Hematopoietic multipotent progenitor cell treated with erythropoietin and hydrocortisone succinate and interleukin-3 and kit ligand, for 8 days (in vitro differentiated cells): ENCODE data around the gene RAMP3.
"Not testable (repeated sequence)": the region's sequence is repeated elsewhere in the genome, so short reads cannot be mapped to it uniquely, and the experiment has no call there.

Source experiments
- DNase-seq: peaks from one replicate; pipeline ENCODE4 v3.0.0-alpha.2; 2015

Gene RAMP3

DNA sequence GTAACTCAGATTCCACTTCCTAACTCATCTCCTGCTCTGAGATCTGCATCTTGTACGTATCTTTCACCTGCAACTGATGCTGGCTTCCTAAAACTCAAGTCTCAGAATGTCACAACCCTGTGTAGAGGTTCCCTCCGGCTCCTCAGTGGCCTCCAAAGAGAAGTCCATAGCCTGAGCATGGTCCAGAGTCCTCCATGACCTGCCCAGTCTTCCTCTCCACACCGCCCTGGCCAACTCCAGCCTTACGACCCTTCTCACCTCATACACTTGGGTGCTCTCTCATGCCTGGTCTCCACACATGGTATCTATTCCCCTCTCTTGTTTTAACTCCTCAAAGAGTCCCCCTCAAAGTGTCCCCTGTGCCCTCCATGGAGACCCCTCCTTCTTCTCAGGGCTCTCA, 41.9 kb downstream of the RAMP3 start:
- no peak for DNase-seq

DNA sequence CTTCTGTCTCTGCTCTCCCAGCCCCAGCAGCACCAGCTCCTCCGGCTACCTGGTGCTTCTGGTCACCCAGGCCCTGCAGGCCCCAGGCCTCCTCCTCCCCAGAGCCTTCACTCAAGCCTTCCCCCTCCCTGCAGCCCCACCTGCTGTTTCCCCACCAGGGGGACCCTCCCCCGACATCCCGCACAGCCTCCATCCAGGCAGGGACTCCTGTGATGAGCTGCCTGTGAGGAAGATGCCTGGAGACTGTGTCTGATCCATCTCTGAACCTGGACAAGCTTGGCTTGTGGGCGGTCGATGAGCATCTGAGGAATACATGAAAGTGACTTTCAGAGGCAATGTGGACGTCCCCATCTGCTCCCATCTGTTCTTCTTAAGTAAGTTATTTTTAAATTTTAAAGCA, 45.0 kb downstream of the RAMP3 start:
- no peak for DNase-seq

DNA sequence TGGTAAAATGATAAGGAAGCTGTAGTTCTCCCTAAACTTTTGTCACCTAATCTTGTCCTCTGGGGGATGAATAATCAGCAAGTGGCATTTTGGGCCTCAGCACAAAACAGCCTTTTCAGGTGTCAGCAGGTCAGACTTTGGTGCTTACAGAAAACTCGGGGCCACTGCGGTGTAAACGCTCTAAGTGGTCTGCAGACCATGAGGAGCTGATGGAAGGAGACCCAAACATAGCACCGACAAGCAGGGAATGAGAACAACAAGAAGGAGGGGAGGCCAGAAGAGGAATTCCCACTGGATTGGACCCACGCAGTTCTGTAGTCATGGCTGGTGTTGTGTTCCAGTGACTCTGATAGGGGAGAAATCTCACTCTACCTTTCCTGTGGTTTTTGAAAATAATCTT, 45.4 kb downstream of the RAMP3 start:
- DNase-seq: no peak

DNA sequence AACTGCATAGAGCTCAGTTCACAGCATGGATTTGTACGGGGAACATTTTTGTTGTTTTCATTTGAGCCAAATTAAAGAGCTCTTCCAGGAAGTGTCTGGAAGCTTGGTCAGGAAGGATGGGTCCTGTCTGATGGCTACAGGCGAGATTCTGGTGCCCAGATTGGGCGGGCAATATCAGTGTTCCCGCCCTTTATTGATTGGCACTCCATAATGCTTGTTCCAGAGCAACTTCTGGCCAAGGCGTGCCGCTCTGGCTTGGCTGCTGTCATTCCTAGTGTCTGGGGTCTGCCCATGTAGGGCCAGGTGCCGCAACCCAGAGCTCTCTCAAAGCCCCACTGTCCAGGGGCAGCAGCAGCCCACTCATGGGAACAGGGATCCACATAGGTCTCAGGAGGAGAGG, 45.9 kb downstream of the RAMP3 start:
- DNase-seq: no peak

DNA sequence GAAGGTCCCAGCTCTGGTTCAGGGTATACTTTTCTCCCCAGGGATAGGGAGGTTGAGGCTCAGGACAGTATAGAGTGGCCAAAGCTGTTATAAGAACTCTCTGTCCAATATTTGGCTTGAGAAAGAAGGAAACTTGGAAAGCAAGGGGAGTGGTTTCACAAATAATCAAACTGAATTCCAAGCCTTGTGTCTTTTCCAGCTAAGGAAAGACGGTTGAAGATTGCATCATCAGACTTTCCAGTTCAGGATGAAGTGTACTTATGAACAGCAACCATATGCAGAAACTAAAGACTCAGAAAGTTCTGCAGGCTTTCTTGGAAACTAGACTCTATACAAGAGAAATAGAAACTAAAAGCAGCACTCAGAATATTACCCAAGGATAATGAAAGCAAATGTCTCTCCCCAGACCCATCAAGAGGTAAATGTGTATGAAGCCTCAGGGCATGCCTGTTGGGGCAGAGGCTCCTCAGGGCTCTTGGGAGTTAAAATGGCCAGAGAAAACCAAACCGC, 46.4 kb downstream of the RAMP3 start:
- no peak for DNase-seq

DNA sequence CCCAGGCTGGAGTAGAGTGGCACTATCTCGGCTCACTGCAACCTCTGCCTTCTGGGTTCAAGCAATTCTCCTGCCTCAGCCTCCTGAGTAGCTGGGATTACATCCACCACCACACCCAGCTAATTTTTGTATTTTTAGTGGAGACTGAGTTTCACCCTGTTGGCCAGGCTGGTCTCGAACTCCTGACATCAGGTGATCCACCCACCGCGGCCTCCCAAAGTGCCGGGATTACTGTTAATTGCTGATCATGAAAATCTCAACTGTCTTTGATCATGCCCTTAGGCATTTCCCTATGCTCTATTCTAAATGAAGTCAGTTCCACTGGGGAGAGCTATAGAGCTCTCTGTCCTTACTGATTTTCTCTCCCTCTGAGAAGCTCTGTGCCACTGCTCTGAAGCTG, 48.7 kb downstream of the RAMP3 start:
- DNase-seq: not testable (repeated sequence)

DNA sequence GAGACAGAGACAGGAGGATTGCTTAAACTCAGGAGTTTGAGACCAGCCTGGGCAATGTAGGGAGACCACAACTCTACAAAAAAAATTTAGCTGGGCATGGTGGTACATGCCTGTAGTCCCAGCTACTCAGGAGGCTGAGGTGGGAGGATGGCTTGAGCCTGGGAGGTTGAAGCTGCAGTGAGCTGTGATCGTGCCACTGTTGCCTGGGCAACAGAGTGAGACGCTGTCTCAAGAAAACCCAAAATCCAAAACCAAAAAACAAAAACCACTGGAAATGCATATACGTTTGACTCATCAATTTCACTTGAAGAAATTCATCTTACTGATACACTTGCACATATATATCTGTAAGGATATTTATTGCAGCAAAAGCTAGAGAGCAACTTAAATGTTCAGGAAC, 52.3 kb downstream of the RAMP3 start:
- not testable (repeated sequence) for DNase-seq

DNA sequence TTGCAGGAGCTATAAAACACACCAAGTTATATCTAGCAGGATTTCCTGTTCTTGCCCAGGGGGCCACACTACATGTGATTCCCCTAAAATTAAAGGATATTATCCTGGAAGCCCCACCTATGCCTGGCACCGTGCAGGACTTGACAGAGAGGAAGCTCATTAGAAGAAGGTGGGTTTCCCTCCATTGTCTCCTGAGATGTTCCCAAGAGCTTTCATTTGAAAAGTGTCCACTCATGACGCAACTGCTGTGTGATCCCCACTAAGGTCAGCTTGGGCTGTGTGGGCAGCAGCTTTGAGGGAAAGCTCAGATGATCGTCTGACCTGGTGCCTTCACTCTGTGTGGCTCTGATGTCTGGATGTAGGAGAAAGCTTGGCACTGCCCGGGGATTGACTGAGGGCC, 53.5 kb downstream of the RAMP3 start:
- no peak for DNase-seq

DNA sequence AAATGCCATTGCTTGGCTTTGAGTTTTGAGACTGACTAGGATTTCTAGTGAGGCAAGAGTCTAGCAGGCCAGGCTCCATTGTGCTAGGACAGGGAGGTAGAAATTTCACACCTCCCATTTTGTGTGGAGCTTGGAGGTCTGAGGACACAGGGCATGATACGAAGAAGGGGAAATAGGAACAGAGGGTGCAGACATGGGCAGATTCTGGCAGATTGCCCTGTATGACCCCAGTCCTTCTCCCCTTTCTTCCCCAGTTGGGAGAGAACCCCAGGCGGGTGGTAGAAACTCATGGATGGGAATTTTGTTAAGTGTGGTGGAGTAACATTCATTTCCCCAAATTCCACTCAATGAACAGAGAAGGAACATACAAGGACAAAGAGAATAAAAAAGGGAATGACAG, 54.4 kb downstream of the RAMP3 start:
- DNase-seq: no peak

DNA sequence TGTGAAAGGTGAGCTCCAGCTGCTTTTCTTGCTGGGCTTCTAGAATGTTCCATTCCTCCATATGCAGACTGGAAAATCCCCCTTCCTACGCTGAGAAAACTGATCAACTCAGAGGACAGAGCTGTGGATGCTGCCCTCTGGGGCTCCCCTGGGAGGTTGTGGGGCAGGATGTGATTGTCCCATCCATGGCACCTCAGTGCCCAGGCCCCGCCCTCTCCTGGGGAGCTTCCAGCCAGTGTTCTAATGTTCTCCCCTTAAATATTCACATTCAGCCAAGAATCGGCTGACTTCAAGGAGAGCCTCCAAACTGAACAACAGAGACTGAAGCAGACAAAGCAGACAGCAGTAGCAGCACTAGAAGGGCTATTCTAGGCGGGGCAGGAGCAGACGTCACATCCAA, 55.0 kb downstream of the RAMP3 start:
- no peak for DNase-seq

DNA sequence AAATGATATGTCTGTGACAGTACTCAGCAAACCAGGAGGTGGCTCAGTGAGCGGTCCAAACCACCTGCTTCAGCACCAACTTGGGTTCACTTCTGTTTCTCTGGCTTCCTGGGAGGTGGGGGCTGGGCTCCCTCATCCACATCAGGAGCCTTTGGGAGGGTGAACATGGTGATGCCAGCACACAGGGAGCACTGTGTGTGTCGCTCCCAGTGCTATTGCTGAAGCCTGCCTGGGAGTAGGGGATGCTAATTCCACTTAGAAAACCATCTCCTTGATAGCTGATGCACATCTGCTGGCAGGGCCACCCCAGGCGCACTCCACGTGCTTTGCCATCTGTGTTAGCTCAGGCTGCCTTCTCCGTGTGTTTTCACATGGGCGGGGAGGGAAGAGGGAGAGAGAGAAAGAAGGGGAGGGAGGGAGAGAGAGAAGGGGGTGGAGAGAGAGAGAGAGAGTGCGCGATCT, 58.0 kb downstream of the RAMP3 start:
- no peak for DNase-seq

DNA sequence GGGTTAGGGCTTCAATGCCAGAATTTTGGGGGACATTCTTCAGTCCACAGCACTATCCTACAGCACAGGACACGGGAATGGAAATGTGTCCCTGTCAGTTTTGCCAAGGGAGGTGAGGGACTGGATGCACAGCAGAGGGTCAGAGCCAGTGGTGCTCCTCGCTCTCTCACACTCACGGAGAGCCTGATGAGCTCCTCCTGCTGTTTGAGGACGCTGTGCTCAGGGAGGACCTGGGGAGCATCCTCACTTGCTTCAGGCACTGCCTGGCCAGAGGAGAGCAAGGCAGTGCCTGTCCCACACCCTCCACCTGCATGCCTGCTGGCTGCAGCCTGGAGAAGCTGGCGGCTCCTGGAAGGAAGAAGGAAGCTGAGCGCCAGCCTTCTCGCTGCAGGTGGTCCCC, 58.6 kb downstream of the RAMP3 start:
- DNase-seq: no peak

DNA sequence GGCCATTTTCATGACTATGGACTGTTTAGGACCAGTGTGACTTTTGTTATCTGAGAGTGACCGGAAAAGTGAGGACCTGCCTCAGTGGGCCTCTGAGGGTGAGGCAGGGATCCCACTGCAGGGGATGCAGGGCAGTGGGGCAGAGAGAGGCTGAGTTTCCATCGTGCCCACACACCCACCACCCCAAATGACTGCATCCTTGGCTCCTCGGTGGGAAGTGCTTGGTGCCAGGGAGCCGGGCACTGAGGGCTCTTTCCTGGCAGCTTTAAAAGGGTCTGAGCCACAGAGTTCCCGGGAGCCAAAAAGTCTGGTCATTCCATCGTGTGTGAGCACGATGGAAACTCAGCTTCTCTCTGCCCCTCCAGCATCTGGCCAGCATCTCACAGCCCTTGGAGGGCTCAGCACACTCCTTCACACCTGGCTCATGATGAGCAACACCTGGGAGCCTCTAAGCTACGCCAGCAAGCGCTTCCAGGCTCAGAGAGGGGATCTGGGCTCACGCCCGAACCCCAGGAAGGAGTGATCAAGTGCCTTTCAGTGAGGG, 59.1 kb downstream of the RAMP3 start:
- no peak for DNase-seq

DNA sequence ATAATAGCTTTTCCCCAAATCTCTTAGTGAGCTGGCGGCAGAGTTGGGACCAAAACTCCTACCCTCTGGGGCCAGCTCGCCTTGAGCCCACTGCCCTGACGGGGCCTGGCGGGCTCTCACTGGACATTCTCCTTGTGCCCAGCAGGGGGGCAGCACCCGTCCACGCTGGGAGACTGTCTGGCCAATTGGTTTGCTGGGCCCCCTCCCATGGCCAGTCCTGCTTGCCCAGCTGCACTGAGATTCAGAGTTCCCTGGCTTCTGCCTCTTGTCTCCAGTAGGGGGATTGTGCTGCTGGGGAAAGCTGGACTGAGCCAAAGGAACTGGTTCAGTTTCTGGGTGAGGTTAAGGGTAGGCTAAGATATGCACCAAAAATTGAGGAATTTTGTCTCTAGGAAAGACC, 59.8 kb downstream of the RAMP3 start:
- peak; percentile 38 for DNase-seq

DNA sequence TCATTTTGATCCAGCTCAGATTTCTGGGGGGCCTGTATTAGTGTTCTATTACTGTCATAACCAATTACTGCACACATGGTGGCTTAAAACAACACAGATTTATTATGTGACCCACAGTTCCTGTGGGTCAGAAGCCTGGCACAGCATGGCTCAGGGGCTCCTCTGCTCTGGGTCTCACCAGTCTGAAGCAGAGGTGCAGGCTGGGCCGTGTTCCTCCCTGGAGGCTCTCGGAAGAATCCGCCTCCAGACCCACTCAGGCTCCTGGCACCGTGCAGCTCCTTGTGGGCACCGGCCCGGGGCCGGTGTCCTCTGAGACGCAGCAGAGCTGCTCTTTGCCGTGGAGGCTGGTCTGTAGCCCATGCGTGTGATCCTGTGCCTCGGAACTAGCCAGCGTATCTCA, 61.5 kb downstream of the RAMP3 start:
- DNase-seq: no peak

DNA sequence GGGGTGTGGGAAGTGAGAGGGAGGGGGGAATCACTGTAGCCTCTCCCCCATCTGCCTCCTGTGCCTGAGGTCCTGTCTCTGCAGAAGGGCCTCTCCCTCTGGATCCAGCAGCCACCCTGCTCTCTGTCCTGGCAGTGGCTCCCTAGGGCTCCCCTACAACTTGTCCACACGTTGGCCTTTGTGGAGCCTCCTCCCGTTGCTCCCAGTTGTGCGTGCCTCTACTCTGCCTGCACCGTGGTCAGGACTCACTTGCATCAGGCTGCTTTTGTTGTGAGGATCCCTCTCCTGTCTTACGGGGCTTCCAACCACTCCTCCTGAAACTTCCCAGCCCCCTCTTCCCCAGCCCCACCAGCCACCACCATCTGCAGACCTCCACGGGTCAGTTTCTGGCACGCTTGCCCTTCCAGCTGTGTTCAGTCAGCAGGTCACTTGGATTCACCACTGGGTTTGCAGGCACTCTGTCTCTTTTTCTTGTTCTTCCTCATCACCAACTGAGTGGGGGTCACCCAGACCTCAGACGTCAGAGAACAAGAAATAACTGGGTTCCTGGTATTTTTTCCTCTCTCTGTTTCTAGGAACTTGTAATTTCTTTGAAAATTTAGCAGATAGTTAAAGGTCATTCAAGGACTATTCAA, 62.3 kb downstream of the RAMP3 start:
- DNase-seq: no peak

DNA sequence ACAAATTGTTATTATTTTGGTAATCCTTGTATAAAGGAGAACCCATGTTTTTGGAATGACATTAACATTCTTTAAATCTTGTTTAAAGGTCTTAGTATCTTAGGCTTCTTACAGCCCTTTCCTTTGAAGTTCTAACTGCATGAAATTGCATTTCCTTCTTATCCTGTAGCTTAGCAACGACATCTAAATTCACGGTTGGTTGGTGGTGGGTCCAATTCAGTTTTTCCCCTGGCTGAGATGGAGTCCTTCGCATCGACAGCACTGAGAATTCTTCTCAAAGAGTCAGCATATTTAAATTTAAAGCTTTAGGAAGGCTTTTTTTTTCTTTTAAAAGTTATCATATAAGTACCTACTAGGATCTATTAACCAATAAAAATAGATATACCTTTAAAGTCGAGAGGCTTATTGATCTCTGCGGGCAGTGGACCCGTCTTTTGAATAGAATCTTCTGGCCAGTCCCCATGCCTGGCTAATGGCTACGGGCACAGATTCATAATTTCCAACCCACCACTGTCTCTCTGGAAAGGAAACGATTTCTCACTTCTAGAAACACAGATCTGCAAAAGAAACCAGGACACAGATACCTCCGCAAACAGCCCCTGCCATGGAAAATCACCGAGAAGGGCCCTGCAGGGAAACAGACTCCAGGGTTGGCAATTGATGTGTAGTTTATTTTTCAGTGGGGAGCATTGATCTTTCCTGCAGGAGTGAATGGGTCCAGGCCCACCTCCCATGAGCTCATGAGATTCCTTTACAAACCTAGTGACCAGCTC, 63.4 kb downstream of the RAMP3 start:
- DNase-seq: no peak

DNA sequence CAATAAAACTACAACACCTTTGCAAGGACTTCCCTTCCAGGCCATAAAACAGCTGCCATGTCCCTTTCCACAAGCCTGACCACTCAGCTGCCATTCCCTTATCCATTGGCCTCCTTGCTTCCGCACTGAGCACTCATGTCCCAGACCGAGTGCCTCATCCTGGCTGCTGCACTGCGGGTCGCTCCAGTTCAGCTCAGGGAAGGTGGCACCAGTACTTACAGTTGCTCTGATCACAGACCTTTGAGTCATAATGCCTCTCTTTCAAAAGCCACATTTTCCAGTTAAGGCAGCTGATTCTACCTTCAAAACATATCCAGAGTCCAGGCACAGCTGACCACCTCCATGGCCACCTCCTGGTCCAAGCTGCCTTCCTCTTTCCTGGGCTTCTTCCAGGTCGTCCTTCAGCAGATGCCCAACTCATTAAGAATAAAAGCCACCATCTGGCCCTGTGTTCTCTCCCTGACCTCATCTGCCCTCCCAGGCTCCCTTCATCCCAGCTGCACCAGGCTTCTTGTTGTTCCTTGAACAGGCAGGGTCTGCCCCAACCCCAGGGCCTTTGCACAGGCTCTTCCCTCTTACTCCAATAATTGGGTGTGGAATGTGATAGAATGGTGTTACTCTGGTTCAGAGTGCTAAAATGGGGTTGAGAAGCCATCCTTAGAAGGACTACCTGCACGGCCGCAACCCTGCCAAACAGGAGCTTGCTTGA, 64.5 kb downstream of the RAMP3 start:
- no peak for DNase-seq

DNA sequence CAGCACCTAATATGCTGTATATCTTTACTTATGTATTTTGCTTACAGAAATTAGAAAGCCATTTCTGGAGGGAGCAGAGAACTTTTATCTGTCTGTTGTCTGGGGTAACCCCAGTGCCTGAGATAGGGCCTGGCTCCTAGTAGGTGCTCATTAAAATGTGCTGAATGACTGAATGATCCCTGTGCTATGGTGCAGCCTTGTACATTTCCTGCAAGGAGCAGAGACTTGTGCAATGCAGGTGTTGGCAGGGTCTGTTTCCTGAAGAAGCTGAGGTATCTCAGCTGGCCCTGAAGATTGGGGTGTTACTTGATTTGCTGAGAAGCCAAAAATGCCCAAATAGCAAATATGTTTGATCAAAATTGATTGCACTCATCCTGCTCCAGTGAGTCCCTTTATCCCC, 65.5 kb downstream of the RAMP3 start:
- DNase-seq: no peak

DNA sequence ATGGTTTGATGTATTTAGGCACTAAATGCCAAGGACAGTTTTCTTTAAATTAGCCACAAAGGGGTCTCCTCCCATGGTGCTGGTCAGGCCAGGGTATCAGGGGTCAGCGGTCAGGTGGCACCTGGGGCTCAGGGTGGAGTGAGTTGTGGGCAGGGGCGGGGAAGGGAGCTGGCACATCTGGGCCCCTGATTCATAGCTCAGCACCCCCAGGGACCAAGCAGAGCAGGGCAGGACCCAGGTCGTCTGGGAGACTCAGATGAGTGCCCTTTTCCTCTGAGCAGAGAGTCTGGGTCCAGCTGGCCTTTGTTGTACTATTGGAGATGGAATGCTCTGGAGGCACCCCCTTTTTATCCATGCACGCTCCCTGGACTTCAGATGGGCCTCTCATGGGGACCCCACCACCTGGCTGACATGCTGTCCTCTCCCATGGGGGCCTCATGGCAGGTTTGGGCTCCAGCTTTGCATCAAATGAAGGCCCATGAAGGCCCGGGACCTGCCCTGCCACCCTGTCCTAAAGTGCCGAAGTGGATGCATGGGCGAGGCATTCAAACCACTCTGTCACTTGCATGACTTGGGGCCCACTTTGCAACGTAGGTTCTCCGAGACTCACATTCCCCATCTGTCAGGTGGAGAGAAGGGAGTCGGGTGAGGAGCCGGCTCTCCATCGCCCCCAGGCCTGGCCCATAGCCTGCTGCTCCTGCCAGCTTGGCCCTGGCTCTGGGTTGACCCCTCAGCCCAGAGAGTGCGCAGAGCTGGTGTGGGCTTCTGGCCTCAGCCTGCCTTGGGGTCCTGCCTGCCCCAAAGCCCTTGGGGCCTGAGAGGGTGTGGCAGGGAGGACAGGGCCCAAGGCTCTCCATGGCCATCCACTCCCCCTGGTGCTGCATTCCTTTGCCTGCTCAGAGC, 66.4 kb downstream of the RAMP3 start:
- no peak for DNase-seq

DNA sequence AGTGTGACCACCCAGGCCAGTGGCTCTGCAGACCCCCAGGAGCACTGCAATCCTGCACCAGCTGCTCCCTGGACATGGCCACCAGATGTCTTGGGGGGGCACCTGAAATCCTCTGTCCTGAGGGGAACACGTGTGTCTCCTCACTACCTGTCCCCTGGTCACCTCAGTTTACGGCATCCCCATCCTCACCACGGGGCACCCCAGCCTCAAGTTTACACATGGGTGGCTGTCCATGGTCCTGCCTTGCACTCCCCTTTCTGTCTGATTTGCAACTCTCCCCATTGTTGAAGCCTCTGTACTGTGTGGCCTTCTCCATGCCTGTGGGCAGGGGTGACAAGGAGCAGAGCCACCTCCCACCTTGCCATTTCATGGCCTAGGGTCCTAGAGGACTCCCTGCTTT, 67.2 kb downstream of the RAMP3 start:
- DNase-seq: no peak

DNA sequence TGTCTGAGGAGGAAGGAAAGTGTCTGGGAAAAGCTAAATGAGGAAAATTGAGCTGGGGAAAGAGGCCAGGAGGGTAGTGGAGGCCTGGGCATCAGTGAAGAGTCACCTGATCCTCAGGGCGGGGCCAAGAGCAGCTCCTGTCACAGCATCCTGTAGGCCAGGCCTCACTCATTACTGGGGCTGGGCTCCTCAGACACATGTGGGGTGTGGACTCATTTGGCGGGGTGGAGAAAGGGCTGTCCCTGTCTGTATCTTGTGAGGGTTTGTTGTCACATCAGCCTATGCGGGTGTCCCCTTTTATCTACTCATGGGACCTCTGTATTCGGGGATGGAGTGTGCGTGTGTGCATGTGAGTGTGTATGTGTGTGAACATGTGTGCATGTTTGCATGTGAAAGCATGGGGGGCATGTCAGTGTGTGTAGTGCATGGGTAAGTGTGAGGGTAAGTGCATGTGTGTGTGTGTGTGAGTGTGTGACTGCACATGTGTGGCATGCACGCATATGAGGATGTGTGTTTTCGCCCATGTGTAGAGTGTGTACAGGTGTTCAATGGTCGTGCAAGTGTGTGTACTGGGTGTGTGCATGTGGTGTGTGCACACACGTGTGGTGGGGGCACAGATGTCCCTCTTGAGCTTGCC, 67.8 kb downstream of the RAMP3 start:
- peak; percentile 83 for DNase-seq
